ENCODE measurements around the gene SLC35A5.

The SLC35A5 gene

GRCh38 chr3:112607863-112608262 lies 46.0 kb downstream of the SLC35A5 start:
- H3K36me3 ChIP-seq (ENCODE audit: control insufficient read depth, insufficient read depth, low read length), result no peaks in the 10 kb centered on the region

GRCh38 chr3:112610121-112610520 lies 48.3 kb downstream of the SLC35A5 start:
- H3K4me3 ChIP-seq (ENCODE audit: low read length), result no peak overlapping the region
- H3K27me3 ChIP-seq (ENCODE audit: control insufficient read depth, insufficient read depth, low read length), result no peaks in the 10 kb centered on the region
- H3K9ac ChIP-seq (ENCODE audit: low read length), result no peak overlapping the region
- no peaks in the 10 kb centered on the region for H3K4me1 ChIP-seq (ENCODE audit: control insufficient read depth, insufficient read depth, low read length)
- H3K36me3 ChIP-seq (ENCODE audit: control insufficient read depth, insufficient read depth, low read length), result no peaks in the 10 kb centered on the region
- no peaks in the 10 kb centered on the region for H3K9me3 ChIP-seq (ENCODE audit: control insufficient read depth, low read length)

More at GRCh38 chr3:112607863-112608262, 46.0 kb downstream of the SLC35A5 start:
- Histone ChIP-seq H3K4me1 (ENCODE audit: control insufficient read depth, insufficient read depth, low read length) (no peaks in the 10 kb centered on the region), H3K27me3 (ENCODE audit: control insufficient read depth, insufficient read depth, low read length) (no peaks in the 10 kb centered on the region), H3K9me3 (ENCODE audit: control insufficient read depth, low read length) (no peaks in the 10 kb centered on the region), H3K4me3 (ENCODE audit: low read length) (no peak overlapping the region), H3K9ac (ENCODE audit: low read length) (no peak overlapping the region)

- Histone ChIP-seq H3K9ac (ENCODE audit: low read length) (no peak overlapping the region), H3K27me3 (ENCODE audit: control insufficient read depth, insufficient read depth, low read length) (no peaks in the 10 kb centered on the region), H3K36me3 (ENCODE audit: control insufficient read depth, insufficient read depth, low read length) (no peaks in the 10 kb centered on the region), H3K9me3 (ENCODE audit: control insufficient read depth, low read length) (no peaks in the 10 kb centered on the region), H3K4me3 (ENCODE audit: low read length) (no peak overlapping the region), H3K4me1 (ENCODE audit: control insufficient read depth, insufficient read depth, low read length) (no peaks in the 10 kb centered on the region)
Observed at GRCh38 chr3:112611752-112612515, 50.1 kb downstream of the SLC35A5 start.

GRCh38 chr3:112615989-112616731 lies 54.3 kb downstream of the SLC35A5 start:
- H3K4me3 ChIP-seq (ENCODE audit: low read length), result no peak overlapping the region

GRCh38 chr3:112617285-112617684 lies 55.4 kb downstream of the SLC35A5 start:
- Histone ChIP-seq H3K27me3 (ENCODE audit: control insufficient read depth, insufficient read depth, low read length) (no peaks in the 10 kb centered on the region), H3K36me3 (ENCODE audit: control insufficient read depth, insufficient read depth, low read length) (no peaks in the 10 kb centered on the region), H3K4me3 (ENCODE audit: low read length) (no peak overlapping the region), H3K9ac (ENCODE audit: low read length) (no peak overlapping the region), H3K4me1 (ENCODE audit: control insufficient read depth, insufficient read depth, low read length) (no peaks in the 10 kb centered on the region), H3K9me3 (ENCODE audit: control insufficient read depth, low read length) (no peaks in the 10 kb centered on the region)

More at GRCh38 chr3:112615989-112616731, 54.3 kb downstream of the SLC35A5 start:
- Histone ChIP-seq H3K36me3 (ENCODE audit: control insufficient read depth, insufficient read depth, low read length) (no peaks in the 10 kb centered on the region), H3K27me3 (ENCODE audit: control insufficient read depth, insufficient read depth, low read length) (no peaks in the 10 kb centered on the region), H3K4me1 (ENCODE audit: control insufficient read depth, insufficient read depth, low read length) (no peaks in the 10 kb centered on the region), H3K9me3 (ENCODE audit: control insufficient read depth, low read length) (no peaks in the 10 kb centered on the region), H3K9ac (ENCODE audit: low read length) (no peak overlapping the region)

GRCh38 chr3:112619295-112619694 lies 57.5 kb downstream of the SLC35A5 start:
- H3K36me3 ChIP-seq (ENCODE audit: control insufficient read depth, insufficient read depth, low read length), result no peaks in the 10 kb centered on the region
- H3K4me3 ChIP-seq (ENCODE audit: low read length), result no peak overlapping the region
- no peaks in the 10 kb centered on the region for H3K4me1 ChIP-seq (ENCODE audit: control insufficient read depth, insufficient read depth, low read length)
- no peak overlapping the region for H3K9ac ChIP-seq (ENCODE audit: low read length)
- H3K9me3 ChIP-seq (ENCODE audit: control insufficient read depth, low read length), result no peaks in the 10 kb centered on the region
- H3K27me3 ChIP-seq (ENCODE audit: control insufficient read depth, insufficient read depth, low read length), result no peaks in the 10 kb centered on the region

GRCh38 chr3:112623213-112623612 lies 61.4 kb downstream of the SLC35A5 start:
- H3K9ac ChIP-seq (ENCODE audit: low read length), result no peak overlapping the region
- H3K9me3 ChIP-seq (ENCODE audit: control insufficient read depth, low read length), result no peaks in the 10 kb centered on the region
- H3K27me3 ChIP-seq (ENCODE audit: control insufficient read depth, insufficient read depth, low read length), result no peaks in the 10 kb centered on the region
- H3K36me3 ChIP-seq (ENCODE audit: control insufficient read depth, insufficient read depth, low read length), result no peaks in the 10 kb centered on the region
- H3K4me3 ChIP-seq (ENCODE audit: low read length), result no peak overlapping the region
- H3K4me1 ChIP-seq (ENCODE audit: control insufficient read depth, insufficient read depth, low read length), result no peaks in the 10 kb centered on the region

- Histone ChIP-seq H3K36me3 (ENCODE audit: control insufficient read depth, insufficient read depth, low read length) (no peaks in the 10 kb centered on the region), H3K4me1 (ENCODE audit: control insufficient read depth, insufficient read depth, low read length) (no peaks in the 10 kb centered on the region), H3K9ac (ENCODE audit: low read length) (no peak overlapping the region), H3K27me3 (ENCODE audit: control insufficient read depth, insufficient read depth, low read length) (no peaks in the 10 kb centered on the region), H3K4me3 (ENCODE audit: low read length) (no peak overlapping the region), H3K9me3 (ENCODE audit: control insufficient read depth, low read length) (no peaks in the 10 kb centered on the region)
Observed at GRCh38 chr3:112623717-112624116, 61.9 kb downstream of the SLC35A5 start.

GRCh38 chr3:112627419-112627818 lies 65.6 kb downstream of the SLC35A5 start:
- Histone ChIP-seq H3K9ac (ENCODE audit: low read length) (no peak overlapping the region), H3K9me3 (ENCODE audit: control insufficient read depth, low read length) (no peaks in the 10 kb centered on the region), H3K4me1 (ENCODE audit: control insufficient read depth, insufficient read depth, low read length) (no peaks in the 10 kb centered on the region), H3K4me3 (ENCODE audit: low read length) (no peak overlapping the region), H3K36me3 (ENCODE audit: control insufficient read depth, insufficient read depth, low read length) (no peaks in the 10 kb centered on the region), H3K27me3 (ENCODE audit: control insufficient read depth, insufficient read depth, low read length) (no peaks in the 10 kb centered on the region)

- H3K4me1 ChIP-seq (ENCODE audit: control insufficient read depth, insufficient read depth, low read length), result no peaks in the 10 kb centered on the region
- no peaks in the 10 kb centered on the region for H3K9me3 ChIP-seq (ENCODE audit: control insufficient read depth, low read length)
- H3K4me3 ChIP-seq (ENCODE audit: low read length), result no peak overlapping the region
- no peak overlapping the region for H3K9ac ChIP-seq (ENCODE audit: low read length)
- H3K36me3 ChIP-seq (ENCODE audit: control insufficient read depth, insufficient read depth, low read length), result no peaks in the 10 kb centered on the region
- H3K27me3 ChIP-seq (ENCODE audit: control insufficient read depth, insufficient read depth, low read length), result no peaks in the 10 kb centered on the region
Observed at GRCh38 chr3:112627919-112628466, 66.1 kb downstream of the SLC35A5 start.

- Histone ChIP-seq H3K9ac (ENCODE audit: low read length) (no peak overlapping the region), H3K4me3 (ENCODE audit: low read length) (no peak overlapping the region), H3K9me3 (ENCODE audit: control insufficient read depth, low read length) (no peaks in the 10 kb centered on the region), H3K4me1 (ENCODE audit: control insufficient read depth, insufficient read depth, low read length) (no peaks in the 10 kb centered on the region), H3K27me3 (ENCODE audit: control insufficient read depth, insufficient read depth, low read length) (no peaks in the 10 kb centered on the region), H3K36me3 (ENCODE audit: control insufficient read depth, insufficient read depth, low read length) (no peaks in the 10 kb centered on the region)
Observed at GRCh38 chr3:112629425-112629824, 67.6 kb downstream of the SLC35A5 start.

- Histone ChIP-seq H3K4me1 (ENCODE audit: control insufficient read depth, insufficient read depth, low read length) (no peaks in the 10 kb centered on the region), H3K9ac (ENCODE audit: low read length) (no peak overlapping the region), H3K27me3 (ENCODE audit: control insufficient read depth, insufficient read depth, low read length) (no peaks in the 10 kb centered on the region), H3K4me3 (ENCODE audit: low read length) (no peak overlapping the region), H3K9me3 (ENCODE audit: control insufficient read depth, low read length) (no peaks in the 10 kb centered on the region), H3K36me3 (ENCODE audit: control insufficient read depth, insufficient read depth, low read length) (no peaks in the 10 kb centered on the region)
Observed at GRCh38 chr3:112631257-112631656, 69.4 kb downstream of the SLC35A5 start.

Data from mucosa of stomach (tissue), 1 donor.